ENCODE data around the gene NMNAT2.

Gene NMNAT2

GRCh38 chr1:183215936-183216335 is 202.2 kb downstream of the NMNAT2 start:
- DNase-seq (ENCODE audit: low read depth): no peak
- H3K4me3 ChIP-seq (ENCODE audit: low read depth, low read length): no peak overlapping the region
- TF ChIP-seq MYC (IDR thresholded peaks at IDR 0.05; ENCODE audit: low read depth, low read length) (no peak), POLR2A (IDR thresholded peaks at IDR 0.05; ENCODE audit: extremely low read depth, insufficient read length) (no peak)
- TF ChIP-seq, protein P1, sequence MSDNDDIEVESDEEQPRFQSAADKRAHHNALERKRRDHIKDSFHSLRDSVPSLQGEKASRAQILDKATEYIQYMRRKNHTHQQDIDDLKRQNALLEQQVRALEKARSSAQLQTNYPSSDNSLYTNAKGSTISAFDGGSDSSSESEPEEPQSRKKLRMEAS (IDR thresholded peaks at IDR 0.05; ENCODE audit: low read depth, low read length): no peak
- TF ChIP-seq, protein P2, sequence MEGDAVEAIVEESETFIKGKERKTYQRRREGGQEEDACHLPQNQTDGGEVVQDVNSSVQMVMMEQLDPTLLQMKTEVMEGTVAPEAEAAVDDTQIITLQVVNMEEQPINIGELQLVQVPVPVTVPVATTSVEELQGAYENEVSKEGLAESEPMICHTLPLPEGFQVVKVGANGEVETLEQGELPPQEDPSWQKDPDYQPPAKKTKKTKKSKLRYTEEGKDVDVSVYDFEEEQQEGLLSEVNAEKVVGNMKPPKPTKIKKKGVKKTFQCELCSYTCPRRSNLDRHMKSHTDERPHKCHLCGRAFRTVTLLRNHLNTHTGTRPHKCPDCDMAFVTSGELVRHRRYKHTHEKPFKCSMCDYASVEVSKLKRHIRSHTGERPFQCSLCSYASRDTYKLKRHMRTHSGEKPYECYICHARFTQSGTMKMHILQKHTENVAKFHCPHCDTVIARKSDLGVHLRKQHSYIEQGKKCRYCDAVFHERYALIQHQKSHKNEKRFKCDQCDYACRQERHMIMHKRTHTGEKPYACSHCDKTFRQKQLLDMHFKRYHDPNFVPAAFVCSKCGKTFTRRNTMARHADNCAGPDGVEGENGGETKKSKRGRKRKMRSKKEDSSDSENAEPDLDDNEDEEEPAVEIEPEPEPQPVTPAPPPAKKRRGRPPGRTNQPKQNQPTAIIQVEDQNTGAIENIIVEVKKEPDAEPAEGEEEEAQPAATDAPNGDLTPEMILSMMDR (IDR thresholded peaks at IDR 0.05; ENCODE audit: low read depth, low read length): no peak

DNA sequence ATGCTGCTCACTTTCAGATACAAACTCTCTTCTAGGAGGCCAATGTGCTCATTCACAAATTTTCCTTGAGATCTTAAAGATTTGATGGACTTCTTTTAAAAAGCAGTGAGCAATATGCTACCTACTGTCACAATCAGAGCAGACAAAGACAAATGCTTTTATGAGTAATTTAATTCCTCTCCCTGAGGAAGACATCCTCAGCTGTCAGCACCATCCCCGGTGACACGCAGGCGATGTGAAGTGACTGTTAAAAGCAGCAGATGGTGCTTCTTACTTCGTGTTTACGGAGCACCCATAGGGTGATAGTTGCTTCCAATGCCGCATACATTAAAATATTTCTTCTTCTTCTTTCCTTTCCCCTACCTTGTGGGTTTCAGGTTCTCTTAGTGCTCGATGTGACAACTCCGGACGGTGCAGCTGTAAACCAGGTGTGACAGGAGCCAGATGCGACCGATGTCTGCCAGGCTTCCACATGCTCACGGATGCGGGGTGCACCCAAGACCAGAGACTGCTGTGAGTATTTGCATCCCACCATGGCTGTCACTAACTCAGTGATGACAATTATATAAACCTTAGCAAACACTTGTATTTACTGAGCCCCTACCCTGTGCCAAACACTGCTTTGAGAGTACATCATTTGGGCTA is 203.0 kb downstream of the NMNAT2 start:
- no peak overlapping the region for H3K4me3 ChIP-seq (ENCODE audit: low read depth, low read length)
- TF ChIP-seq, protein P1 (IDR thresholded peaks at IDR 0.05; ENCODE audit: low read depth, low read length): no peak
- TF ChIP-seq POLR2A (IDR thresholded peaks at IDR 0.05; ENCODE audit: extremely low read depth, insufficient read length) (no peak), MYC (IDR thresholded peaks at IDR 0.05; ENCODE audit: low read depth, low read length) (no peak)
- TF ChIP-seq, protein P2 (IDR thresholded peaks at IDR 0.05; ENCODE audit: low read depth, low read length): no peak
- DNase-seq (ENCODE audit: low read depth): no peak

GRCh38 chr1:183214021-183214970 is 203.9 kb downstream of the NMNAT2 start:
- H3K4me3 ChIP-seq (ENCODE audit: low read depth, low read length): no peak overlapping the region
- no peak for DNase-seq (ENCODE audit: low read depth)
- TF ChIP-seq MYC (IDR thresholded peaks at IDR 0.05; ENCODE audit: low read depth, low read length): no peak
- TF ChIP-seq, protein P2 (IDR thresholded peaks at IDR 0.05; ENCODE audit: low read depth, low read length): no peak
- TF ChIP-seq, protein P1 (IDR thresholded peaks at IDR 0.05; ENCODE audit: low read depth, low read length): no peak
- no peak for TF ChIP-seq POLR2A (IDR thresholded peaks at IDR 0.05; ENCODE audit: extremely low read depth, insufficient read length)

DNA sequence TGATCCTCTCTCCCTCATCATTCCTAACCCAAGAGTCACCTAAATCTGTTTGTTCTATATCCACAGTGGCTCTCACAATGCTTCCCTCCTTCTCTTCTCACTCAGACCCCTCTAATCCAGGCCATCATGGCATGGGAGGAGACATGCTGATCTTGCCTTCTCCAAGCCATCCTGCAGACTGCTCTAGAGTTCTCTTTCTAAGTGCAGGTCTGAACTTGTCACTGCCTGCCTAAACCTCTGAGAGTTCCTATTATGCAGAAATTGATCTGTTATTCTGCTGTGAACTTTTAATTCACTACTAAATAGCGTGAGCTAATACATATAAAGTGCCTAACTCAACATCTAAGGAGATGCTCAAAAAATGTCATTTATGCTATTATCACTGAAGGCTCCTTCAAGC is 205.3 kb downstream of the NMNAT2 start:
- DNase-seq (ENCODE audit: low read depth): no peak
- no peak for TF ChIP-seq POLR2A (IDR thresholded peaks at IDR 0.05; ENCODE audit: extremely low read depth, insufficient read length)
- TF ChIP-seq, protein P1 (IDR thresholded peaks at IDR 0.05; ENCODE audit: low read depth, low read length): no peak
- TF ChIP-seq MYC (IDR thresholded peaks at IDR 0.05; ENCODE audit: low read depth, low read length): no peak
- TF ChIP-seq, protein P2 (IDR thresholded peaks at IDR 0.05; ENCODE audit: low read depth, low read length): no peak
- no peak overlapping the region for H3K4me3 ChIP-seq (ENCODE audit: low read depth, low read length)

- DNase-seq (ENCODE audit: low read depth): no peak
- H3K4me3 ChIP-seq (ENCODE audit: low read depth, low read length): no peak overlapping the region
- TF ChIP-seq MYC (IDR thresholded peaks at IDR 0.05; ENCODE audit: low read depth, low read length): no peak
- TF ChIP-seq, protein P2 (IDR thresholded peaks at IDR 0.05; ENCODE audit: low read depth, low read length): no peak
Observed at GRCh38 chr1:183210681-183211080, 207.5 kb downstream of the NMNAT2 start.
